MM.1S (cell line): Measurements from ENCODE around the gene ERC2.
A peak's percentile ranks its signal among the peaks of the same experiment; 100 is the strongest.

ENCODE experiments used
- DNase-seq: peaks from one replicate; pipeline ENCODE4 v3.0.0-alpha.2; 2015
- H2AFZ ChIP-seq: fragments of 300-600 bp; sonication (generic); 2 replicates; pipeline ENCODE4 v1.6.0; 2016; ENCODE audit warnings: antibody characterized with exemption, low read length
- H3F3A ChIP-seq: fragments of 300-600 bp; sonication (generic); 2 replicates; pipeline ENCODE4 v1.6.1; 2016; ENCODE audit warnings: mild to moderate bottlenecking, antibody characterized with exemption, low read length, moderate library complexity, mixed read lengths; ENCODE audit not compliant: insufficient read depth
- H3K27ac ChIP-seq: fragments of 300-600 bp; sonication (generic); 2 replicates; pipeline ENCODE4 v1.5.1; 2016; ENCODE audit warnings: mild to moderate bottlenecking, low read length
- H3K27me3 ChIP-seq: fragments of 300-600 bp; sonication (generic); replicated peaks from 2 replicates; pipeline ENCODE4 v1.6.0; 2016; ENCODE audit warnings: low read length; ENCODE audit not compliant: insufficient read depth
- H3K36me3 ChIP-seq: fragments of 300-600 bp; sonication (generic); replicated peaks from 2 replicates; pipeline ENCODE4 v1.6.1; 2016; ENCODE audit warnings: mild to moderate bottlenecking, low read length, mixed read lengths; ENCODE audit not compliant: insufficient read depth
- H3K4me1 ChIP-seq: fragments of 300-600 bp; sonication (generic); 2 replicates; pipeline ENCODE4 v1.6.1; 2016; ENCODE audit warnings: low read length, mixed read lengths
- H3K4me2 ChIP-seq: fragments of 300-600 bp; sonication (generic); 2 replicates; pipeline ENCODE4 v1.6.0; 2016; ENCODE audit warnings: low read depth, low read length
- H3K4me3 ChIP-seq: fragments of 300-600 bp; sonication (generic); 2 replicates; pipeline ENCODE4 v1.5.1; 2016; ENCODE audit warnings: low read length, mixed read lengths
- H3K79me2 ChIP-seq: fragments of 300-600 bp; sonication (generic); 2 replicates; pipeline ENCODE4 v1.6.1; 2016; ENCODE audit warnings: mixed run types, low read length, mixed read lengths
- H3K9ac ChIP-seq: fragments of 300-600 bp; sonication (generic); 2 replicates; pipeline ENCODE4 v1.6.1; 2016; ENCODE audit warnings: low read length, mixed read lengths
- H3K9me2 ChIP-seq: fragments of 300-600 bp; sonication (generic); replicated peaks from 2 replicates; pipeline ENCODE4 v1.6.1; 2016; ENCODE audit warnings: mild to moderate bottlenecking, low read length, mixed read lengths; ENCODE audit not compliant: insufficient read depth
- H3K9me3 ChIP-seq: fragments of 300-600 bp; sonication (generic); replicated peaks from 2 replicates; pipeline ENCODE4 v1.6.1; 2016; ENCODE audit warnings: mild to moderate bottlenecking, low read length, mixed read lengths; ENCODE audit not compliant: insufficient read depth
- H4K20me1 ChIP-seq: fragments of 300-600 bp; sonication (generic); 2 replicates; pipeline ENCODE4 v1.6.1; 2016; ENCODE audit warnings: mild to moderate bottlenecking, low read length, moderate library complexity, mixed read lengths; ENCODE audit not compliant: insufficient read depth
- CTCF ChIP-seq: fragments of 300-600 bp; sonication (generic); IDR thresholded peaks from 2 replicates; pipeline ENCODE4 v1.5.1; 2016; ENCODE audit warnings: antibody characterized with exemption, low read length, mixed read lengths
- EZH2 ChIP-seq: fragments of 300-600 bp; sonication (generic); optimal IDR thresholded peaks from 2 replicates; pipeline ENCODE3; 2017; ENCODE audit warnings: low read depth, mild to moderate bottlenecking, antibody characterized with exemption, low read length, mixed read lengths
- EZH2phosphoT487 ChIP-seq: fragments of 300-600 bp; sonication (generic); IDR thresholded peaks from 2 replicates; pipeline ENCODE4 v1.6.1; 2018; ENCODE audit warnings: antibody characterized with exemption, low read length

ERC2 gene

GRCh38 chr3:55512571-55513343 lies 955.5 kb downstream of the ERC2 start:
- Histone ChIP-seq H3K9me3 (no peaks in the 10 kb centered on the region), H3K9ac (no peak overlapping the region), H3K79me2 (no peaks in the 10 kb centered on the region), H3K27ac (no peak overlapping the region), H3K27me3 (no peaks in the 10 kb centered on the region), H3K36me3 (no peaks in the 10 kb centered on the region), H3K4me1 (no peaks in the 10 kb centered on the region), H3K9me2 (no peaks in the 10 kb centered on the region), H2AFZ (no peak overlapping the region), H3K4me2 (no peak overlapping the region), H3K4me3 (no peak overlapping the region), H4K20me1 (no peaks in the 10 kb centered on the region), H3F3A (no peaks in the 10 kb centered on the region)
- DNase-seq = no peak
- TF ChIP-seq EZH2phosphoT487 (no peak), CTCF (no peak), EZH2 (no peak)

GRCh38 chr3:55511895-55512570 lies 956.2 kb downstream of the ERC2 start:
- peak; percentile 18 for DNase-seq
- no peaks in the 10 kb centered on the region for H3K27me3 ChIP-seq
- TF ChIP-seq EZH2 = no peak
- no peak for TF ChIP-seq CTCF
- no peak for TF ChIP-seq EZH2phosphoT487
- H3K9ac ChIP-seq = no peak overlapping the region
- H3K4me3 ChIP-seq = no peak overlapping the region
- H4K20me1 ChIP-seq = no peaks in the 10 kb centered on the region
- H3K4me2 ChIP-seq = no peak overlapping the region
- no peak overlapping the region for H3K27ac ChIP-seq
- no peaks in the 10 kb centered on the region for H3K9me3 ChIP-seq
- no peaks in the 10 kb centered on the region for H3K9me2 ChIP-seq
- H3F3A ChIP-seq = no peaks in the 10 kb centered on the region
- H2AFZ ChIP-seq = no peak overlapping the region
- H3K79me2 ChIP-seq = no peaks in the 10 kb centered on the region
- no peaks in the 10 kb centered on the region for H3K4me1 ChIP-seq
- no peaks in the 10 kb centered on the region for H3K36me3 ChIP-seq

- Histone ChIP-seq H3K4me2 (no peak overlapping the region), H3K4me1 (no peaks in the 10 kb centered on the region), H2AFZ (no peak overlapping the region), H3K36me3 (no peaks in the 10 kb centered on the region), H3K79me2 (no peaks in the 10 kb centered on the region), H3K27ac (no peak overlapping the region), H3K9me3 (no peaks in the 10 kb centered on the region), H4K20me1 (no peaks in the 10 kb centered on the region), H3F3A (no peaks in the 10 kb centered on the region), H3K9ac (no peak overlapping the region), H3K9me2 (no peaks in the 10 kb centered on the region), H3K27me3 (no peaks in the 10 kb centered on the region), H3K4me3 (no peak overlapping the region)
- no peak for DNase-seq
- no peak for TF ChIP-seq EZH2
- no peak for TF ChIP-seq CTCF
- no peak for TF ChIP-seq EZH2phosphoT487
Measured at GRCh38 chr3:55508335-55508734, 959.9 kb downstream of the ERC2 start.
